LHCN-M2 (cell line): Measurements from ENCODE around the gene THSD4. TPM values are rescaled to one million over a fixed set of nuclear protein-coding genes. Genes with fewer than 3 reads are reported as not detected.

Source experiments
- DNase-seq: peaks from one replicate; pipeline ENCODE4 v3.0.0-alpha.2; 2012; ENCODE audit warnings: low read depth
- total RNA-seq: library from RNA; depleted of rRNA; stranded (reverse); fragments of >200 nt; gene quantifications from 2 replicates; pipeline ENCODE4 v1.2.3, GENCODE V29; 2014

THSD4 gene
- total RNA-seq, 1 experiment from 2014 or later, result 13.0 TPM

DNA sequence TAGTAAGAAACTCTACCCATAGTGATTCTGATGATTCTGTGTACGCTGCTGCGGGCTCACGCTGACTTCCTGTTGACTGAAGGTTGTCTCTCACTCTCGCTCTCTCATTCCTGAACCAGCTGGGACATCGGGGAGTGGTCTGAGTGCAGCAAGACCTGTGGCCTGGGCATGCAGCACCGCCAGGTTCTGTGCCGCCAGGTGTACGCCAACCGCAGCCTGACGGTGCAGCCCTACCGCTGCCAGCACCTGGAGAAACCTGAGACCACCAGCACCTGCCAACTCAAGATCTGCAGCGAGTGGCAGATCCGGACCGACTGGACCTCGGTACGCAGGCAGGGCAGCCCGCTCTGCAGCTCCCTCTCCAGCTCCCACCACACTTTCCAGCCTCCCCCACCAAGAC lies 631.4 kb downstream of the THSD4 start:
- no peak for DNase-seq

DNA sequence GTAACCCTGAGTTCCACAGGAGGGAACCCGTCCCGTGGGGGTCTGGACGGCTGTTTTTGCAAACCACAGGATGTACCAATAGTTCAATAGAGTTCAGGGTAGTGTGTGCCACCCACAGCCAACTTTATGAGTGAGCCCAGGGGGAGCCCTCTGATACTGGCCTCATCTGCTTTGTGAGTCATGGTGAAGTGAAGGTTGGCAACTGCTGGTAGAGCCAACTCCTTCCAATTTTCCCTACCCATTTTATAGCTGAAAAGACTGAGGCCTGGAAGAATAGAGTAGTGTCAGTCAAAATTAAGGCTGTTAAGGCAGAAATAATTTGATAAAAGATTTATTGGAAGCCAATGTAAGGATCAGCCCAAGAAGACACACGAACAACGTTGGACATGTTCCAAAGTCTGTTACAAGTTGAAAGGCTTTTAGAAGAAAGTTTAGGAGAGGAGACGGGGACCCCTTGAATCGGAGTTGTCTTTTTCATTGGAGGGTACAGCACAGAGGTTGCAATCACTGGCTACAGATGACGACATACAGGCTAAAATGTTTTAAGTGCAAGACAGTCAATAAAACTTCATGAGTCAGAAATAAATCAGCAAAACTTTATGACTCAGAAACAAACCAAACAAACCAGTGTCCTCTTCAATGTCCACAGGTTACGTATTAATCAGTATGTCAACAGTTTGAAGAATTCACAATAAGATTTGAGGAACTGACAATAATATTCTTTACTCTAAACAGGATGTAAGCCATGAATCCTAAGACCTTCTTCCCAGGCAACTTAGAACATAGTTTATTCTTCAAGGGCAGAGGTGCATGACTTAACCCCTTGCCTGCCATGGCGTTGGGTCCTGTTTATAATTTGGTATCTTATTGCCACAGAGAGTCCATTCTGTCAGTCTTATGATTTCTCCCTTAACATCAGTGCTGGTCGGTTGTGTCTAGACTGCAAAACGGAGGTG lies 632.1 kb downstream of the THSD4 start:
- DNase-seq, result peak; percentile 94

DNA sequence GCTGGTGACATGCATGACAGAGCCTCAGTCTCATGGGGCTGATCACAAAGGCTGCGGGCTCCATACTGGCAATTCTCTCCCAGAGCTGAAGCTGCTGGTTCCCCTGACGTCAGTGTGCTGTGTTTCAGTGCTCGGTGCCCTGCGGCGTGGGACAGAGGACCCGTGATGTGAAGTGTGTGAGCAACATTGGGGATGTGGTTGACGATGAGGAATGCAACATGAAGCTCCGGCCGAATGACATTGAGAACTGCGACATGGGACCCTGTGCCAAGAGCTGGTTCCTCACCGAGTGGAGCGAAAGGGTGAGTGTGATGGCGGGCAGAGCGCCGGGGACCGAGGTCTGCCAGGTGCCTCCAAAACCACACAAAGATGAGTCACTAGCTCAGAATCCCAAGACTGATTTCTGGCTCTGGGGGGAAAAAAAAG lies 633.0 kb downstream of the THSD4 start:
- DNase-seq, result peak; percentile 84

DNA sequence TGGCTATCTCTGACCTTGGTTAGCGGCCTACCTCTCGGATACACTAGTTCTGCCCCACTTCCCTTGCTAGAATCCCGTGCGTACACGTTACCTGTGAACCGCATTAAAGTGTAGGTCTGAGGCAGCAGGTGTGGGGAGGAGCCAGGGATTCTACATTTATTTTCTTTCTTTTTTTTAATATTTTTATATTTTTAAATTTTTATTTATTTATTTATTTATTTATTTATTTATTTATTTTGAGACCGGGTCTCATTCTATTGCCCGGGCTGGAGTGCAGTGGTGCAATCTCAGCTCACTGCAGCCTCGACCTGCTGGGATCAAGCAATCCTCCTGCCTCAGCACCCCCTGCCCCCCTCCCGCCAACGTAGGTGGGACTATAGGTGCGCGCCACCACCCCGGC lies 634.2 kb downstream of the THSD4 start:
- DNase-seq, result no peak

GRCh38 chr15:71752128-71752527 lies 636.9 kb downstream of the THSD4 start:
- no peak for DNase-seq

GRCh38 chr15:71752604-71753289 lies 637.5 kb downstream of the THSD4 start:
- peak; percentile 100 for DNase-seq

- DNase-seq, result peak; percentile 85
These were observed 638.1 kb downstream of the THSD4 start for GRCh38 chr15:71753346-71753745.

DNA sequence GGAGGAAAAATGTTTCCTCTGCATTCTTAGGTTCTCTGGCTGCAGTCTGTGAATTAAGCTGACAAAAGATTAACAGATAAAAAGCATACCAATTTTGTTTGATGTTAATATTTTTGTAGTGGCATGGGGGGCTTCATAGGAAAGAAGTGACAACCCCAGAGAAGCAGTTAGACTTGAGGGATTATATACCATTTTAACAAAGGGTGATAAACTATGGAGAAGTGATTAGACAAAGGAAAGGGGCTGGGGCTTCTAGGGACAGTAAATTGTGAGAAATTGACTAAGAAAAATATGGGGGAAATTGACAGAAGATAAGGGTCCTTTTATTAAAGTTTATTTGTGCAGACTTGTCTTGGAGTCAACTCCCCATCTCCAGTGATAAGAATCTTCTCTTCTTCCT lies 639.4 kb downstream of the THSD4 start:
- DNase-seq, result no peak

DNA sequence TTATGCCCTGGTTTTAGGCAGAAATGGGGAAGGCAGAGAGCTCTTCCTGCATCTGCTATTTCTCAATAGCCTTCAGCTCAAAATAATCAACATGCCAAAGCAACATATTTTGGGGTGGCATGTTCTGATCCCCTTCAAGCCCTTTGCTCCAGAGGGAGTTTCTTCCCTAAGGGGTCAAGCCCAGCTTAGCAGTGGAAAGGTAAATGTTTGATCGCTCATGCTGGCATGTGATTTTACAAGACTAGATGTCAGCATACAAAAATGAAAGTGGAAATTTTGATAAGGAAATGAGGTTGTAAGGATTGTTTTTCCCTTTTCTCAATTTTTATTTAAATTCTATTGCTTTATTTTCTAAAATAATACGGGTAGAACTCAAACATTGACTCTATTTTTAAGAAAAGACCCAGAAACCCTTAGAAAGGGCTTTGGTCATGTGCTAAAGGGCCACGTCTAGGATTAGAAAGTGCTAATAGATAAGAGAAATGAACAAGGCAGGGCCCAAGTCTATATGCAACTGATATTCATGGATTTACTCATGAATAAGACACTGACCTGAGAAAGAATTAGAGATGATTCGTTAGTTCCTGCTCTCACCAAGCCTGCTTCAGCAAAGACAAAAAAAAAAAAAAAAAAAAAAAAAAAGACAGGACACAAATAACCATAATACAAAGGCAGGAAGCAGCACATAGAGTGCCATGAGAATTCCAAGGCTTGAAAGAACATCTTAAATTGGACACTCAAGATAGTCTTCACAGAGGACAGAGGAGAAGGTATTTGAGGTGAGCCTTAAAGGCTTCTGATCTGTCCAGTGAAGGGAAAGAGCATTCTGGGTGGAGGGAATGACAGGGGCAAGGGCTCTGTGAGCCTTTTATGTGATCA lies 640.1 kb downstream of the THSD4 start:
- no peak for DNase-seq

- no peak for DNase-seq
These were observed 641.5 kb downstream of the THSD4 start for GRCh38 chr15:71756599-71757352.

GRCh38 chr15:71757741-71758530 lies 642.7 kb downstream of the THSD4 start:
- no peak for DNase-seq

GRCh38 chr15:71758711-71759110 lies 643.4 kb downstream of the THSD4 start:
- no peak for DNase-seq

- no peak for DNase-seq
These were observed 645.6 kb downstream of the THSD4 start for GRCh38 chr15:71760852-71761251.

DNA sequence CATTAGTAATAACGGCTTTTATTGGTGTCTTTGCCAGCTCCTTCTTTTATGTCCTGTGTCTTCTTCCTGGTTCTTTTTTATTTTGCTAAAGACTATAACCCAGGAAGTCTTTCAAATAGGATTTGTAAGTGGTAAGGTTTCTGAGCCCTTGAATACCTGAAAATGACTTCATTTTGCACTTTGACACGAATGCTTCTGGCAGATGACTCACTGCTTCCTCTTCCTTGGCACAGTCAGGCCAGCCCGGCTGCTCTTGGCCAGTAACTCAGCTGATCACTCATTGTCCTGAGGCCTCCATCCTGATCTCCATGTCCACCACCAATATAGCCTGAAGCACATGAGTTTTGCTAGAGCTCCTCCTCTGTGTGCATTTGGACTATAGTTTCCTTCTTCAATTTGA lies 646.4 kb downstream of the THSD4 start:
- DNase-seq, result peak; percentile 85

GRCh38 chr15:71768184-71768583 lies 652.9 kb downstream of the THSD4 start:
- DNase-seq, result no peak

GRCh38 chr15:71773206-71773859 lies 658.1 kb downstream of the THSD4 start:
- DNase-seq, result no peak

- no peak for DNase-seq
These were observed 660.6 kb downstream of the THSD4 start for GRCh38 chr15:71775856-71776255.

DNA sequence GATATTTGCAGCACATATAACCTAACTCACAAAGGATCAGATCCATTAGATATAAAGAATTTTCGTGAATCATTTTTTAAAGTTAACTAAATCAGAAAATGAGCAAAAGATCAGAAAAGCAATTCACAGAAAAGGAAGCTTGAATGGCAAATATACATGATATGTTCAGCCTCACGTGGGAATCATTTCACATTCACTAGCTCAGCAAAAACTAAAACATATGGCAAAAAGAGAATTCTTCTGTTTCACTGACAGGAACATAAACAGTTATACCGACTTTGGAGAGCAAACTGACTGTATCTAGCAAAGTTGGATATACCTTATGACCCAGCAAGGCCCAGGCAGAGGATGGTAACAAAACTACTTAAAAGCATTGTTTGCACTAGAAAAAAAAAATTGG lies 661.0 kb downstream of the THSD4 start:
- DNase-seq, result no peak

DNA sequence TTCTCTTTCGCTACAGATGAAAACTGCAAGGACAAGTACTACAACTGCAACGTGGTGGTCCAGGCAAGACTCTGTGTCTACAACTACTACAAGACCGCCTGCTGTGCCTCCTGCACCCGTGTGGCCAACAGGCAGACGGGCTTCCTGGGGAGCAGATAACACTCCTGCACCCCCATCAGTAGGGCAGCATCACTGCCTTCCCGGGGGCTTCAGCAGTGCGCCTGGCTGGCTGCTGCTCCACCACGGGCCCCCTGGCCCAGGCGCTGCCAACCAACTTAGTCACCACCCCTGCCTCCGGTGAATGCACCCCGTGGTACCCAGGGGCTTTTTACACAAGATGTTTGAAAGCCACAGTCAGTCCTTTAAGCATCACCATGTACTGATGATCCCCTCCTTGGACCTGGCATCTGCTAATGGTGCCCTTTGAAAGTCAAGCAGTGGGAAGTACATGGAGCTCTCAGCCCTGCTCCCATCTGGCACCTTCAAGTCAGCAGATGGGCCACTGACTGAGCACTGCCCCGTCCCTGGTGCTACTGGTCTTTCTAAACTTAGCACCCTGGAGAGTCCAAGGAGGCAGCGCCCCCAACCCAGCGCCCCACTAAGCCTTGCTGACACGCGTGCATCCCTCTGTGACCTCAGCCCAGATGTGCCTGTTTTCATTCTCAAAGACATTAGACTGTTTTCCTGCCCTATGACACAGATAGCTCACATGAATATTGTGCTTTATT lies 662.1 kb downstream of the THSD4 start:
- no peak for DNase-seq
